HG02938 (cell line): Measurements from ENCODE around the gene ATG16L2.

Experiments used
- ATAC-seq: cut with Tn5 transposase; IDR thresholded peaks from one replicate; pipeline ENCODE4 v1.9.1; 2021; ENCODE audit warnings: mild to moderate bottlenecking, moderate library complexity; ENCODE audit not compliant: unreplicated experiment

Gene ATG16L2

DNA sequence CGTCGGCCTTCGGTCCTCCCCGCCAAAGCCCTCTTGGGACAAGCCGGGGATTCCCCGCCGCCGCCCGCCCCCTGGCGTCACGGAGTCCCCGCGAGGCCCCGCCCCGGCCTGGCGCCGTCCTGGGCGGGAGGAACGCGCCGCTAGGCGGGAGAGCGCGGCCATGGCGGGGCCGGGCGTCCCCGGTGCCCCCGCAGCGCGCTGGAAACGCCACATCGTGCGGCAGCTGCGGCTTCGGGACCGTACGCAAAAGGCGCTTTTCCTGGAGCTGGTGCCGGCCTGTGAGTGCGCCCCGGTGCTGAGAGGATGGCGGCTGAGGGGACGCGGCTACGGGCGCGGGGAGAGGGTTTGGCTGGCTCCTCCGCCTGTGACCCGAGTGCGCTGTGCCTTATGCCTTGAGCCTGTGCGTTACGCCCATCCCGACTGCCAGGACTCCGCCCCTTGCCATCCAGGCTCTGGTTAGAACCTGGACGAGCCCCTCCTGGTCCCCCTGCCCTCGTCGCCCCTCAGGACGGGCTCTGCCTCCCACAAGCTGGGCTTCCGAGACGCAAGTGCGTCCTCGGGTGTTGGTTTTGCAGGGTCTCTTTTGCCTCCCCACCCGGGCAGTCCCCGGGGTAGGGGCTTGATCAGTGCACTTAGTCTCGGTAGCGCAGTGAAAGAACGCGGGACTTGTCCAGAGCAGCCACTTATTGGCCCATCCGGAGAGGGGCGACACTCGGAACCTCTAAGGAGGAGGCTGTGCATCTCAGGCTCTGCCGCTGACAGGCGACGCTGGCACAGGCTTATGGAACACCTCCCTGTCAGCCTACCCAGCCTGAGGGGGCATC is at the start of gene ATG16L2:
TSS of gene ATG16L2 (plus strand) at position 126 of the 824 bp plus-strand sequence. CDS start at position 161, 35 bp downstream.
- peak; percentile 44 for ATAC-seq

GRCh38 chr11:72764503-72764902 is 49.7 kb upstream of the ATG16L2 start:
- ATAC-seq = no peak

GRCh38 chr11:72766152-72766902 is 47.9 kb upstream of the ATG16L2 start:
- no peak for ATAC-seq

DNA sequence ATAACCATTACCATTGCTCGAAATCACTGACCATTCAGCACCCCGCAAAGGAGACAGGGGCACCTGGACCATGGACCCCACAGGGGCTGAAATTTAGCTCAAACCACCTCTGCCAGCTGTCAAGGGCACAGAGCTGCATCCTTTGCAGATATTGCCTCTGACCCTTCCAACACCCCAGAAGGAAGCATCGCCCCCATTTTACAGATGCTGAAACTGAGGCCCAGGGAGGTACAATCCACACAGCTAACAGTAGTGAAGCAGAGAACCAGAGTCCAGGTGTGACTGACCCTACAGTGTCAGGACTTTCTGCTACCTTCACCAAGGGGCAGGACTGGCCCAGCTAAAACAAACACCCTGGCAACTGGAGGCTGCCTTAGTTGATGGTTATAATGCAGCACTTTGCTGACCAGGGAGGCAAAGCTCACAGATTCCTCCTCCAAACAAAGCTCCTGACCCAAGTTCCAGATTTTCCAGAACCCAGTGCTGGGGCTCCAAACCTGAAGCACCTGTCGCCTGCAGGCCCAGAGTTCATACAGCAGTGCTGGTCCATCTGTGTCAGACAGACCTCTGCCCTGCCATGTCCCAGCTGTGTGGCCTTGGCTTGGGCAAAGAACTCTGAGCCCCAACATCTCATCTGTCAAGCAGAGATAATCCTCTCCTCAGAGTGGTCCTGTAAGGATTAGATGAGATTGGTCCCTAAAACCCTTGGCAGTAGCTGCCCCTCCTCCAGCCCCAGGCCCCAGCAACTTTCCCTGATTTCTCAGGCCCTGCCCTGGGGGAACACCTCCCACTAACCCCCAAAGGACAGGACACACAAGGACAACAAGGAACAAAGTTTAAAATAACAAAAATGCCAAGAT is 46.8 kb upstream of the ATG16L2 start:
- no peak for ATAC-seq

- no peak for ATAC-seq
Measured at GRCh38 chr11:72768581-72768980, 45.6 kb upstream of the ATG16L2 start.

DNA sequence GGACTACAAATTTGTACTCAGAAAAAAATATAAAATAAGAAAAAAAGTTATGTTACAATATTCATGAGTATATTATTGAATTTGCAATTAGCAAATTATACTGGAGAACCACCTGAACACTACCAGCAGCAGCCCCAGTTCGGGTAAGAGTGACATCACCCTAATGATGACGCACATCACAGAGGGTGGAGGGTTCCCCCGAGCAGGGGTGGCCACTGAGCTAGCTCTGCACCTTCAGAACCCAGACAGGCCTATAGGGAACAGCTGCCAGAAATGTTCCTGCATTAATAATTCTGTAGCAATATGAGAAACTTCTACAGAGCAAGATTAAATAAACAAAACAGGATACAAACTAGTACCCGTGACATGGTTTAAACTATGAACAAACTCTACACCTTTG is 44.5 kb upstream of the ATG16L2 start:
- ATAC-seq = no peak

GRCh38 chr11:72770799-72771198 is 43.4 kb upstream of the ATG16L2 start:
- no peak for ATAC-seq

DNA sequence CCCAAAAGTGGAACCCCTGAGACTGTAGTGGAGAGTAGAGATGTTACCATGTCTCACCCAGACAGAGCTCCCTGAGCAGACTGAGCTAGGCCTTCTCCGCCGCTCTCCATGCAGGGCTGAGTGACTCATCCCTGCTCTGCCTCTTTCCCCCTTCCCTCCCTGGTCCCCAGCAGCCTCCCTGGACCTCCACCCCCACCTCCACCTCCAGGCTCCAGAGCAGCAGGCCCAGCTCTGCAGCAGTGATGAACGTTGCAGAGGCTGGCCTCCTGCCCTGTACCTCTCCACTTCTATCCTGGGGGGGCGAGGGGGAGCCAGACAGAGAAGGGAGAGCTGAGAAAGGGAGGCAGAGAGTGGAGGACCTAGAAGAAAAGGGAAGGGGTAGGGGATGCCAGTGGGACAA is 42.7 kb upstream of the ATG16L2 start:
- no peak for ATAC-seq

DNA sequence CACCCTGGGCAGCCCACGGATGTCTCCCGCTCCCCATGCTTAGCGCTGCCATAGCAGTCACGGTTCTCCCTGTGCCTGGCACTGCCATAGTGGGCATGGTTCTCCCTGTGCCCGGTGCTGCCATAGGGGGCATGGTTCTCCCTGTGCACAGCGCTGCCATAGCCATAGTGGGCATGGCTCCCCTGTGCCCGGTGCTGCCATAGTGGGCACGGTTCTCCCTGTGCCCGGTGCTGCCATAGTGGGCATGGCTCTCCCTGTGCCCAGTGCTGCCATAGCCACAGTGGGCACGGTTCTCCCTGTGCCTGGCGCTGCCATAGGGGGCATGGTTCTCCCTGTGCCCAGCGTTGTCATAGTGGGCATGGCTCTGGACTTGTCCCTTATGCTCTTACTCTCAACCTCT is 42.2 kb upstream of the ATG16L2 start:
- no peak for ATAC-seq

DNA sequence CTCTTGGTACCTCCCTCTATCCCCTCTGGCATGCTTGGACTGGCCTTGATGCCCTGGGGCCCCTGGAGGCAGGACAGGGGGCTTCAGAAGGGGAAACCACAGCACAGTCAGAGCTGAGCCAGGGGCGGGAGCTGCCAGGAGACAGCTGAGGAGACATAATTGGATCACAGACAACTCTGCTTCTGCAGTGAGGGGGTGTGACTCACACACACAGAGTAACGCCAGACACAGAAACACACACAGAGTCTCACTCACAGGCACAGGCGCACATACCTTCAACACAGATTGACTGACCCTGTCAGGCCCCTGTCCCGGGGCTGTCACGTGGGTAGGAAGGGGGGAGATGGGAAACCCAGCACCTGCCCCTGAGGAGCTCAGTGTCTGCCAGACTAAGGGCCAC is 40.9 kb upstream of the ATG16L2 start:
- ATAC-seq = no peak

DNA sequence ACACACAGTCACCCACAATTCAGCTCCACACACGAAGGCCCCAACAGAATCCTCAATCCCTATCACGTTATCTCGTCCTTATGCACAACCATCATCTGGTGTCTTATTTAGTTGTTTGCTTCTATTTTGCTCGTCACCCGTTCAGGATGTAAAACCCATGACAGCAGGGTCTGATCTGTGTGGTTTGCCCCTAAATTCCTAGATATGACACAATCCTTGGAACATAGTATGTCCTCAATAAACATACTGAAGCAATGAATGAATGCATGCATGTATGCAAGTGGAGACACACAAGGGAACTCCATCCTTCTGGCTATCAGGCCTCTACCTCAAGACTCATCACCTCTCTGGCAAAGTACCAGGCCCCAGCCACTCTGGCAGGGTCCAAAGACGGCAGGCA is 40.5 kb upstream of the ATG16L2 start:
- ATAC-seq = no peak

- no peak for ATAC-seq
Measured at GRCh38 chr11:72774499-72774898, 39.7 kb upstream of the ATG16L2 start.

GRCh38 chr11:72775288-72776110 is 38.7 kb upstream of the ATG16L2 start:
- ATAC-seq = no peak

GRCh38 chr11:72776117-72776843 is 37.9 kb upstream of the ATG16L2 start:
- ATAC-seq = no peak

DNA sequence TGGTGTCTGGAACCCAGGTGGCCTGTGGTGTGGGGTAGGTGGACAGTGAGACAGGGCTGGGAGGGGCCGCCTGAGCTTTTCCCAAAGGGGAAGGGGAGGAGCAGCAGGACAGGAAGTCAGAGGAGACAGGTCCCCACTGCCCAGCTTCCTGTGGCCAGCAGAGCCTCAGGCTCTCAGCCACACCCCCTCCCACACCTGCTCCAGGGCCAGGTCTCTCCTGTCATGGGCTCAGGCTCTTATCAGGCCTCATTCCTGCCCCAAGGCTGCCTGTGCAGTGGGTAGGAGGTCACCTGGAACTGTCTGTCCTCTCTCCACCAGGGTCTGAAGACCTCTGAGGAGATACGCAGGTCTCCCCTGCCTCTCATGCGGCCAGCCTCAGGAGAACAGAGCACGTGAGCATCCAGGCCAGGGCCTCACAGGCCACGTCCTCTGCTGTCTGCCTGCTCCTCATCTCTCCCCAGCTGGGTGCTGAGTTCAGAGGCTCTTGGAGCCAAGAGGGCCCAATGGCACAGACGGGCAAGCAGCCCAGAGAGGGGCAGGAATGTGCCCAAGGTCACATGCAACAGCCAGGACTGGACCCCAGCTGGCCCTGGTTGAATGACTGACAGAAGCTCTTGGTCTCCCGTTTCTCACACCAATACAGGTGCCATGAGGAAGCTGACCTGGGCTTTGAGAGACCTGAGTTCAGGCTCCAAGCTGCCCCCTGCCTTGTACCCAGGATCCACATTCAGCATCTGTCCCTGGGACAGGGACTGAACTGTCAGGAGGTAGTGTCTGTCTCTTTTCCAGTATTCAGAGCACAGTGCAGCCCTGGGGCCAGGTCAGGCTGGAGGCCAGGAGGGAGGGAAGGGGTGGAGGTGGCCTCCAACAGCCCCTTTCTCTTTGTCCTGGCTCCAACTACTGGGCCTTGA is 37.1 kb upstream of the ATG16L2 start:
- no peak for ATAC-seq

- no peak for ATAC-seq
Measured at GRCh38 chr11:72777755-72778278, 36.4 kb upstream of the ATG16L2 start.

- ATAC-seq = no peak
Measured at GRCh38 chr11:72778535-72779494, 35.4 kb upstream of the ATG16L2 start.
